ENCODE measurements around the gene DDX5.

Gene DDX5

DNA sequence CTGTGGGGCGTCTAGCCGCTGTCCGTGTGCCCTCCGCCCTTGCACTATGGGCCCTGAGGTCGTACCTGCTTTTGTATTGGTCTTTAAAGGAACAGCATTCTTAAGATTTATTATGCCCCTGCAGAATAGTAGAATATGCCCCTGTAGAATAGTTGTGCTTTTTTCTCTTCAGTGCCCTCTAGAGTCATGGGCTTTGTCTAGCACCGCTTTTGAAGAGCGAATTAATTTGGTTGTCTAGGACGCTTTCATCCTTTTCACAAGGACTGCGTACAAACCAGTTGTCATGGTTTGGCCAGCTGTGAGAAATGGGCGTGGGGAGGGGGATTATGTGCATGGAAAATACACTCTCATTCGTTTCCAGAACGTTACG is 1.3 kb upstream of the DDX5 start:
- H3K4me3 ChIP-seq (ENCODE audit: low read length), result peak overlapping the region; percentile 92
- peak overlapping the region; percentile 91 for H3K27ac ChIP-seq (ENCODE audit: low read length)
- H3K27me3 ChIP-seq (ENCODE audit: control insufficient read depth, insufficient read depth, low read length), result no peaks in the 10 kb centered on the region
- H3K9me3 ChIP-seq (ENCODE audit: control insufficient read depth, low read depth, low read length), result no peaks in the 10 kb centered on the region
- peaks cover 51% of the 10 kb centered on the region for H3K36me3 ChIP-seq (ENCODE audit: control insufficient read depth, low read depth, low read length)
- H3K9ac ChIP-seq (ENCODE audit: low read length), result peak overlapping the region; percentile 100
- no peaks in the 10 kb centered on the region for H3K4me1 ChIP-seq (ENCODE audit: control insufficient read depth, low read depth, low read length)

GRCh38 chr17:64506576-64507412 is 705 bp upstream of the DDX5 start, which contains the start of gene CEP95:
TSS of gene CEP95 (plus strand) at chr17:64506977. CDS start at chr17:64507098, 121 bp downstream.
- H3K9ac ChIP-seq (ENCODE audit: low read length), result peak within 1 kb of the TSS; percentile 100
- no peaks in the 10 kb centered on the region for H3K4me1 ChIP-seq (ENCODE audit: control insufficient read depth, low read depth, low read length)
- no peaks in the 10 kb centered on the region for H3K9me3 ChIP-seq (ENCODE audit: control insufficient read depth, low read depth, low read length)
- no peaks in the 10 kb centered on the region for H3K27me3 ChIP-seq (ENCODE audit: control insufficient read depth, insufficient read depth, low read length)
- peaks cover 51% of the 10 kb centered on the region for H3K36me3 ChIP-seq (ENCODE audit: control insufficient read depth, low read depth, low read length)
- H3K27ac ChIP-seq (ENCODE audit: low read length), result peak within 1 kb of the TSS; percentile 97
- H3K4me3 ChIP-seq (ENCODE audit: low read length), result peak within 1 kb of the TSS; percentile 92

DNA sequence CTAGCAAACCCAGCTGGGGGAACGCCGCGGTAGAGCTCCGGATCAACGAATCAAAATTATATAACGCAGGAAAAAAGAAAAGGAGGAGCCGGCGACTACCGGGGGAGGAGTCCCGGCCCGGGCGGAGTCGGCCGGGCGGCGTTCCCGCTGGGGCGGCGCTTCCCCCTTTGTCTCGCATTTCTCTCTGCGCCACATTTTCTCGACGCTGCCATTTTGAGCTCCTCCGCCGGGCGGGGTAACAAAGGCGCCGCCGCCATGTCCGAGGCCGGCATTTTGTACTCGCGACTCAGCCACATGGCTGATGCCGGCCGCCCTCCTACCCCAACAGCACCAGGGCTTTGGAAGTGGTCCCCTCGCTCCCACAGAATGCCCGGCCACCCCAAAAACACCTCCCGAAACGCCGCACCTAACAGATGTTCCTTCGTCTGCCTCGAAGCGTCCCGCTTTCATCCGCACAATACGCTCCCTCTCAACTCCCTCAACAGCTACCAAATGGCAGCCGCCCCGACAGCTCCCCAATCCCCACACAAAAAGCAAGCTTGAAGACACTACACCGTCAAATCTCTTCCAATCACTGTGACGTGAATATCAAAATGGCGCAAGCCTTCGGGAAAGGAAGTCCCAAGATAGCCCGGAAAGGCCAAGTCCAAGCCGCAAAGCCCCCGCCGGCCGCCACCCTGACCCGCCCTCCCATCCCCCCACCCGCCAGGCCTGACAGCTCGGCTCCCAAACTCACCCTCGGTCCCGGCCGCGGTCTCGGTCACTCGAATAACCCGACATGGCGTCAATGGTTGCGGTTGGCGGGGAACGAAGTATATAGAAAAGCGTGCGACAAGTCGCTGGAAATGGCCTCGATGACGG is 519 bp downstream of the DDX5 start:
- peaks cover 58% of the 10 kb centered on the region for H3K36me3 ChIP-seq (ENCODE audit: control insufficient read depth, low read depth, low read length)
- no peaks in the 10 kb centered on the region for H3K4me1 ChIP-seq (ENCODE audit: control insufficient read depth, low read depth, low read length)
- H3K9me3 ChIP-seq (ENCODE audit: control insufficient read depth, low read depth, low read length), result no peaks in the 10 kb centered on the region
- H3K27ac ChIP-seq (ENCODE audit: low read length), result peak overlapping the region; percentile 97
- H3K9ac ChIP-seq (ENCODE audit: low read length), result peak overlapping the region; percentile 100
- peak overlapping the region; percentile 92 for H3K4me3 ChIP-seq (ENCODE audit: low read length)
- H3K27me3 ChIP-seq (ENCODE audit: control insufficient read depth, insufficient read depth, low read length), result no peaks in the 10 kb centered on the region

DNA sequence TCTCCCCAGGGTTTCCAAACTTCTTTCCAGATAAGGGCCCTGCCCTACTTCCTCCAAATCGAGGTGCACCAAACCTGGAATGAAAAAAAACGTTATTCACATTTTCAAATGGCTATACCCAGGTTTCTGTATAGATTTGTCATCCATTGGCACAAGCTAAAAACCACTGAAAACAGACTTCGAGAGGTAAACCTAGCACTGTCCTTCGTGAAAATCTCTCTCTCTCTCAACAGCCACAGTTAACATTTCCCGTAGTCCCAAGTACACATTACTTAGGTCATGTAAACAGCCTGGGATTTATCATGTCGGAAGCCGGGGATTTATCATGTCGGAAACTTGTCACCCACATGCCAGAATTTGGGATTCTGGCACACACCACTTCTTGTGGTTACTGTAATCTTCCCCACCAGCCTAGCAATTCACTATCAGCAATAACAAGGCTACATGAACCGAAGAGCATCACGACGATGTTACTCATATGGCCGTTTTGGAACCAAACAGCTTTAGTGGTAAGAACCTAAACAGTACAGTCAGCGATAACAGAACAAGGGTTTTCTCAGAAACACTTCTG is 1.2 kb downstream of the DDX5 start:
- H3K9ac ChIP-seq (ENCODE audit: low read length), result peak overlapping the region; percentile 100
- H3K9me3 ChIP-seq (ENCODE audit: control insufficient read depth, low read depth, low read length), result no peaks in the 10 kb centered on the region
- H3K36me3 ChIP-seq (ENCODE audit: control insufficient read depth, low read depth, low read length), result peaks cover 60% of the 10 kb centered on the region
- peak overlapping the region; percentile 92 for H3K4me3 ChIP-seq (ENCODE audit: low read length)
- H3K27me3 ChIP-seq (ENCODE audit: control insufficient read depth, insufficient read depth, low read length), result no peaks in the 10 kb centered on the region
- H3K4me1 ChIP-seq (ENCODE audit: control insufficient read depth, low read depth, low read length), result no peaks in the 10 kb centered on the region
- H3K27ac ChIP-seq (ENCODE audit: low read length), result peak overlapping the region; percentile 54

DNA sequence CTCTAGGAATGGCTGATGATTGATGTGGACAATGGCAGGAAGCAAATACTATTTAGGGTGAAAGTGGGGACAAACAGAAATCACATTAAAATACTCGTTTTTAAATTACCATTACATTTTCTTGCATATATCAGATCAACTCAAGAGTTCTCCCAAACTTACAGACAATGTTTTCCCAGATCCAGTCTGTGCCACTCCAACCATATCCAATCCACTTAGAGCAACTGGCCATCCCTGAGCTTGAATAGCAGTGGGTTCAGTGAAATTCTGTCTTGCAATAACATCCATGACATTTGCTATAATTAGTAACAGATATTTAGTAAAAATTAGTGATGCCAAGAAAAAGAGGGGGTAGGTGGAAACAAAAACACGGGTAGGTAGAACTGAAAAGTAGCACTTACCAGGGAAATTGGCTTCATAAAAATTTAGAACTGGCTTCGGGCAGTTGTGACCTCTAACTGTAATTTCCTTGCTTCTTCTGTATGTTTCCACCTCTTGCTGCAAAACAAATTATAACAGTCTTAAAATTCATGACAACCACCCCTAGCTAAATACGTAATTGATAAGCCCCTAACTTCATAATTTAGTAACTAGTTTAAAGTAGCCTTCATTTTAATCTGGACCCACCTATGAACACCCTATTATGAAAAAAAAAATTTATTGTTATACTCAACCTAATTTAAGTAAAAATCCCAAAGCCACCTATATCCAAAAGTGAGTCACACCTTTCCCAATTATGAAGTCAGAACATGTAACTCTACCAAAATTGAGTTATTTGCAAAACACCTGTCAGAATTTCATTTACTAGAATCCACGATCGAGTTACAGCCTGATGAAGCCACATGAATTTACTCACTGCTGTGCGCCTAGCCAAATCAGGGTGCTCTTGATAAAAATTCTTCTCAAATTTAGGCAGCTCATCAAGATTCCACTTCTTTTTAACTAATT is 2.0 kb downstream of the DDX5 start:
- no peaks in the 10 kb centered on the region for H3K4me1 ChIP-seq (ENCODE audit: control insufficient read depth, low read depth, low read length)
- no peaks in the 10 kb centered on the region for H3K27me3 ChIP-seq (ENCODE audit: control insufficient read depth, insufficient read depth, low read length)
- H3K9ac ChIP-seq (ENCODE audit: low read length), result peak overlapping the region; percentile 100
- peak overlapping the region; percentile 92 for H3K4me3 ChIP-seq (ENCODE audit: low read length)
- H3K9me3 ChIP-seq (ENCODE audit: control insufficient read depth, low read depth, low read length), result no peaks in the 10 kb centered on the region
- H3K36me3 ChIP-seq (ENCODE audit: control insufficient read depth, low read depth, low read length), result peaks cover 63% of the 10 kb centered on the region
- no peak overlapping the region for H3K27ac ChIP-seq (ENCODE audit: low read length)

DNA sequence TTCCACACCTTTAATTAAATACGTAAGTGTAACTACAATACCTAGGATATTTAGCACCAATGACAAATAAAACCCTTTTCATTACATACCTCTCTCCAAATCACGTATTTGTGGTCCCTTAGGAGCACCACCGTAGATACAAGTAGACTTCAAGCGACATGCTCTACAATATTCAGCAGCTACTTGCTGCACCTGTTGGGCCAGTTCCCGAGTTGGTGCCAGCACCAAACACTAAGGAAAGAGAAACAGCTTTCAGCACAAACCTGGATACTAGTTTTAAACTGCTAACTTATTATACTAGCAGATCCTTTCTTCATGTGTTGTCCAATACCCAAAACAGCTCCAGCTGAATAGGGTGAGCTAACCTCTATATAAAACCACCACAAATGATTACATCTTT is 2.7 kb downstream of the DDX5 start:
- H3K9ac ChIP-seq (ENCODE audit: low read length), result no peak overlapping the region
- H3K27ac ChIP-seq (ENCODE audit: low read length), result no peak overlapping the region
- H3K9me3 ChIP-seq (ENCODE audit: control insufficient read depth, low read depth, low read length), result no peaks in the 10 kb centered on the region
- no peaks in the 10 kb centered on the region for H3K27me3 ChIP-seq (ENCODE audit: control insufficient read depth, insufficient read depth, low read length)
- H3K36me3 ChIP-seq (ENCODE audit: control insufficient read depth, low read depth, low read length), result peaks cover 68% of the 10 kb centered on the region
- H3K4me1 ChIP-seq (ENCODE audit: control insufficient read depth, low read depth, low read length), result peaks cover 3% of the 10 kb centered on the region
- H3K4me3 ChIP-seq (ENCODE audit: low read length), result no peak overlapping the region

GRCh38 chr17:64502809-64503208 is 3.3 kb downstream of the DDX5 start:
- H3K4me3 ChIP-seq (ENCODE audit: low read length), result no peak overlapping the region
- H3K9me3 ChIP-seq (ENCODE audit: control insufficient read depth, low read depth, low read length), result no peaks in the 10 kb centered on the region
- H3K4me1 ChIP-seq (ENCODE audit: control insufficient read depth, low read depth, low read length), result peaks cover 8% of the 10 kb centered on the region
- no peak overlapping the region for H3K9ac ChIP-seq (ENCODE audit: low read length)
- no peaks in the 10 kb centered on the region for H3K27me3 ChIP-seq (ENCODE audit: control insufficient read depth, insufficient read depth, low read length)
- peaks cover 73% of the 10 kb centered on the region for H3K36me3 ChIP-seq (ENCODE audit: control insufficient read depth, low read depth, low read length)
- H3K27ac ChIP-seq (ENCODE audit: low read length), result no peak overlapping the region

- H3K27me3 ChIP-seq (ENCODE audit: control insufficient read depth, insufficient read depth, low read length), result no peaks in the 10 kb centered on the region
- H3K4me3 ChIP-seq (ENCODE audit: low read length), result no peak overlapping the region
- H3K9ac ChIP-seq (ENCODE audit: low read length), result no peak overlapping the region
- H3K4me1 ChIP-seq (ENCODE audit: control insufficient read depth, low read depth, low read length), result peaks cover 8% of the 10 kb centered on the region
- peaks cover 73% of the 10 kb centered on the region for H3K36me3 ChIP-seq (ENCODE audit: control insufficient read depth, low read depth, low read length)
- no peaks in the 10 kb centered on the region for H3K9me3 ChIP-seq (ENCODE audit: control insufficient read depth, low read depth, low read length)
- H3K27ac ChIP-seq (ENCODE audit: low read length), result no peak overlapping the region
Measured at GRCh38 chr17:64502021-64502420, 4.1 kb downstream of the DDX5 start.

- no peak overlapping the region for H3K27ac ChIP-seq (ENCODE audit: low read length)
- H3K9ac ChIP-seq (ENCODE audit: low read length), result no peak overlapping the region
- peaks cover 8% of the 10 kb centered on the region for H3K4me1 ChIP-seq (ENCODE audit: control insufficient read depth, low read depth, low read length)
- H3K9me3 ChIP-seq (ENCODE audit: control insufficient read depth, low read depth, low read length), result no peaks in the 10 kb centered on the region
- H3K27me3 ChIP-seq (ENCODE audit: control insufficient read depth, insufficient read depth, low read length), result no peaks in the 10 kb centered on the region
- no peak overlapping the region for H3K4me3 ChIP-seq (ENCODE audit: low read length)
- peaks cover 73% of the 10 kb centered on the region for H3K36me3 ChIP-seq (ENCODE audit: control insufficient read depth, low read depth, low read length)
Measured at GRCh38 chr17:64500862-64501765, 5.0 kb downstream of the DDX5 start.

DNA sequence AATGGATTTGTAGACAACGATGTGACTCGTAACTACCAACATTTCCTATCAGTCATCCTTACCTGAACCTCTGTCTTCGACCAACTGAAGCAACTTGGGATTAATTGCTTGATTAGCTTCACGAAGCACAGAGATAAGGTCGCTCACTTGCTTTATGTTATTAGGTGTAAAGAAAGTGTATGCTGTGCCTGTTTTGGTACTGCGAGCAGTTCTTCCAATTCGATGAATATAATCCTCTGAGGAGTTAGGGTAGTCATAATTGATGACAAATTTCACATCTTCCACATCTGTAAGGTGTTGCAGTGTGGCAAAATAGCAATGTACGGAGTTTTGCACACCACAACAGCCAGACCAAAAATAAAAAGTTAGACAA is 5.6 kb downstream of the DDX5 start:
- Histone ChIP-seq H3K9ac (ENCODE audit: low read length) (no peak overlapping the region), H3K4me3 (ENCODE audit: low read length) (no peak overlapping the region), H3K27me3 (ENCODE audit: control insufficient read depth, insufficient read depth, low read length) (no peaks in the 10 kb centered on the region), H3K4me1 (ENCODE audit: control insufficient read depth, low read depth, low read length) (peaks cover 8% of the 10 kb centered on the region), H3K36me3 (ENCODE audit: control insufficient read depth, low read depth, low read length) (peaks cover 73% of the 10 kb centered on the region), H3K9me3 (ENCODE audit: control insufficient read depth, low read depth, low read length) (no peaks in the 10 kb centered on the region), H3K27ac (ENCODE audit: low read length) (no peak overlapping the region)

Measured in iPS-18a (cell line).